ENCODE measurements around the gene ANKRD55.

DNA sequence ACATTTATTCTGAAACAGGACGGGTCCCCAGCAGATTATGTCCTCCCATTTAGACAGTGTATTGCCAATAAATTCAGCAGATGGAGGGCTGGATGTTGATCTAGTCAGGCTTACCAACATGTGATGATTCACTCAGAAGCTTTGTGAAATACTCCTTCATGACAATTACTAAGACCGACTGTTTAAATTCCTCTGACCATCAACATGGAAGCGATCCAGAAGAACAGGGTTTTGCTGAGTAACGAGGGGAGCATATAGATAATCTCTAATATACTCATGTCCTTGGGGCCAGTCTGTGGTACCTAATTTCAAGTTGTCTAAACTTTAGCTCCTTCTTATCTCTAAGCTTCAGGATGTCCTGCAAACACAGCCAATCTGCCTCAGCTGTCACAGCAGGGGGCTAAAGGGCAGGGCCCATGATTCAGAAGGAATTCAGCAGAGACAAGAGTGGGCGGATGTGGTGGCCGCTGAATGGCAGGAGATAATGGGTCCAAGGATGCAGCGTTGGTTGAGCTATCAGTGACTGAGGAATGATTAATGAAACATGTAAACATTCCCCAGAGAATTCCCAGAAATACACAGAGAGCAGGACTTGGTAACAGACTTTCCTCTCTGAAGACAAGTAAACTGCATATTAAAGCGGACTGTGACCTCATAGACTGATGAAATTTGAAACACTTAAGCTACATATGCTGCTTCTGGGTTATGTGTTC is 109.4 kb downstream of the ANKRD55 start:
- TF ChIP-seq, protein P1, sequence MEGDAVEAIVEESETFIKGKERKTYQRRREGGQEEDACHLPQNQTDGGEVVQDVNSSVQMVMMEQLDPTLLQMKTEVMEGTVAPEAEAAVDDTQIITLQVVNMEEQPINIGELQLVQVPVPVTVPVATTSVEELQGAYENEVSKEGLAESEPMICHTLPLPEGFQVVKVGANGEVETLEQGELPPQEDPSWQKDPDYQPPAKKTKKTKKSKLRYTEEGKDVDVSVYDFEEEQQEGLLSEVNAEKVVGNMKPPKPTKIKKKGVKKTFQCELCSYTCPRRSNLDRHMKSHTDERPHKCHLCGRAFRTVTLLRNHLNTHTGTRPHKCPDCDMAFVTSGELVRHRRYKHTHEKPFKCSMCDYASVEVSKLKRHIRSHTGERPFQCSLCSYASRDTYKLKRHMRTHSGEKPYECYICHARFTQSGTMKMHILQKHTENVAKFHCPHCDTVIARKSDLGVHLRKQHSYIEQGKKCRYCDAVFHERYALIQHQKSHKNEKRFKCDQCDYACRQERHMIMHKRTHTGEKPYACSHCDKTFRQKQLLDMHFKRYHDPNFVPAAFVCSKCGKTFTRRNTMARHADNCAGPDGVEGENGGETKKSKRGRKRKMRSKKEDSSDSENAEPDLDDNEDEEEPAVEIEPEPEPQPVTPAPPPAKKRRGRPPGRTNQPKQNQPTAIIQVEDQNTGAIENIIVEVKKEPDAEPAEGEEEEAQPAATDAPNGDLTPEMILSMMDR (IDR thresholded peaks at IDR 0.05), result no peak
- TF ChIP-seq EZH2 (IDR thresholded peaks at IDR 0.05), result no peak
- TF ChIP-seq EZH2phosphoT487 (IDR thresholded peaks at IDR 0.05), result no peak

Data from neural progenitor cell (in vitro differentiated cells).